Mammary epithelial cell (primary cell): ENCODE results near the gene MYOM3.

Source experiments
- CTCF ChIP-seq, 2 donors: IDR thresholded peaks in 1 of 2; conservative IDR thresholded peaks in 1 of 2; 2 replicates each; pipeline ENCODE4 v1.5.1; 2011 to 2012; ENCODE audit warnings: inconsistent platforms in 2 of 2, low read length in 2 of 2, mild to moderate bottlenecking in 2 of 2, control low read depth in 1 of 2, low read depth in 1 of 2; ENCODE audit not compliant: insufficient read depth in 1 of 2; ENCODE audit errors: extremely low read depth in 1 of 2
- EZH2 ChIP-seq: IDR thresholded peaks from 2 replicates; pipeline ENCODE4 v1.6.1; 2012; ENCODE audit warnings: low read length, inconsistent platforms, borderline replicate concordance

GRCh38 chr1:24100945-24101737, 10.8 kb downstream of the MYOM3 start:
- no peak for TF ChIP-seq CTCF (conservative IDR thresholded peaks at IDR 0.05 in 1 of 2, IDR thresholded peaks at IDR 0.05 in 1 of 2; ENCODE audit: extremely low read depth in 1 of 2, insufficient read depth in 1 of 2, low read depth in 1 of 2, low read length in 2 of 2)
- no peak for TF ChIP-seq EZH2
